Upper lobe of left lung (tissue), 6 donors: ENCODE data around the gene RNF150. TPM values are rescaled to one million over a fixed set of nuclear protein-coding genes. Genes with fewer than 3 reads are reported as not detected.
A peak's percentile ranks its signal among the peaks of the same experiment; 100 is the strongest.

Experiments used
- ATAC-seq, 2 donors: fragments of 200-7000 bp; cut with Tn5 transposase; one replicate each; pipeline ENCODE4 v1.9.1; 2022; ENCODE audit warnings: mild to moderate bottlenecking in 2 of 2, moderate library complexity in 2 of 2; ENCODE audit not compliant: low FRiP score in 2 of 2
- DNase-seq, 2 donors: peaks; one replicate each; pipeline ENCODE4 v3.0.0-alpha.2; 2019 to 2020
- H3K27ac ChIP-seq, 4 donors: fragments of 200-600 bp; sonication (generic); one replicate each; pipeline ENCODE4 v1.5.1; 2016 to 2019
- H3K27me3 ChIP-seq, 4 donors: fragments of 200-600 bp; sonication (generic); one replicate each; pipeline ENCODE4 v1.5.1; 2017 to 2019
- H3K36me3 ChIP-seq, 4 donors: fragments of 200-600 bp; sonication (generic); one replicate each; pipeline ENCODE4 v1.5.1; 2016 to 2019
- H3K4me1 ChIP-seq, 4 donors: fragments of 200-600 bp; sonication (generic); one replicate each; pipeline ENCODE4 v1.5.1; 2018 to 2019
- H3K4me3 ChIP-seq, 4 donors: fragments of 200-600 bp; sonication (generic); one replicate each; pipeline ENCODE4 v1.5.1; 2017 to 2019; ENCODE audit warnings: mild to moderate bottlenecking in 2 of 4, moderate library complexity in 1 of 4
- H3K9me3 ChIP-seq, 4 donors: fragments of 200-600 bp; sonication (generic); one replicate each; pipeline ENCODE4 v1.5.1; 2018 to 2019
- CTCF ChIP-seq, 6 experiments: fragments of 450-650 bp in 4 of 6; fragments of 200-600 bp in 2 of 6; sonication (generic) in 2 of 6; IDR thresholded peaks; one replicate each; pipeline ENCODE4 v1.5.1; 2016 to 2019; ENCODE audit warnings: antibody characterized with exemption in 6 of 6
- EP300 ChIP-seq, 4 donors: sonication (generic); formaldehyde crosslinking; IDR thresholded peaks; one replicate each; pipeline ENCODE4 v1.5.1; 2017; ENCODE audit warnings: antibody characterized with exemption in 4 of 4, control low read depth in 2 of 4
- POLR2A ChIP-seq, 4 donors: fragments of 450-650 bp; IDR thresholded peaks; one replicate each; pipeline ENCODE4 v1.5.1; 2016 to 2017; ENCODE audit warnings: antibody characterized with exemption in 4 of 4, mild to moderate bottlenecking in 2 of 4
- POLR2AphosphoS5 ChIP-seq, 2 donors: sonication (generic); formaldehyde crosslinking; IDR thresholded peaks; one replicate each; pipeline ENCODE4 v1.5.1; 2017; ENCODE audit warnings: antibody characterized with exemption in 2 of 2
- WGBS, 2 donors: methylation state at CpG; one replicate each; pipeline ENCODE4 v1.1.5; 2017 to 2018; 5-methylcytosine and 5-hydroxymethylcytosine counted together
- total RNA-seq, 6 donors: library from RNA; depleted of rRNA in 4 of 6; stranded (reverse); fragments of >200 nt in 4 of 6; gene quantifications; one replicate each; pipeline versions ENCODE4 v1.1.0 to v1.2.1, GENCODE V29; 2016 to 2021
- donor health status: DM: no; HTN: no; CAD: no; lungs with moderate emphysema.
- donor health status: DM: no; HTN: yes; CAD: no; lungs with severe emphysema.

Gene RNF150
- total RNA-seq, 6 donors from 2014 or later, result 0.46 to 2.1 (median 1.4) TPM

- no peak overlapping the region for H3K27ac ChIP-seq
- H3K4me3 ChIP-seq, result no peak overlapping the region
- peaks cover 0 to 6% (median 0%) of the 10 kb centered on the region in 4 donors for H3K4me1 ChIP-seq
- no peaks in the 10 kb centered on the region for H3K9me3 ChIP-seq
- no peak for DNase-seq
- no peaks in the 10 kb centered on the region for H3K27me3 ChIP-seq
- H3K36me3 ChIP-seq, result no peaks in the 10 kb centered on the region
- ATAC-seq, result peak in 1 of 2 donors; percentile 60
- TF ChIP-seq POLR2AphosphoS5 (IDR thresholded peaks at IDR 0.05) (no peak), EP300 (IDR thresholded peaks at IDR 0.05) (no peak), CTCF (IDR thresholded peaks at IDR 0.05) (peak in 4 of 6 experiments; percentile 29 to 44 (median 36)), POLR2A (IDR thresholded peaks at IDR 0.05) (no peak)
These were observed 24.9 kb upstream of the RNF150 start for GRCh38 chr4:141158219-141158618.

GRCh38 chr4:141155586-141155985, 22.3 kb upstream of the RNF150 start:
- TF ChIP-seq POLR2AphosphoS5 (IDR thresholded peaks at IDR 0.05) (no peak), CTCF (IDR thresholded peaks at IDR 0.05) (no peak), POLR2A (IDR thresholded peaks at IDR 0.05) (no peak), EP300 (IDR thresholded peaks at IDR 0.05) (no peak)

GRCh38 chr4:141154725-141155124, 21.5 kb upstream of the RNF150 start:
- Histone ChIP-seq H3K36me3 (no peaks in the 10 kb centered on the region), H3K27ac (no peak overlapping the region), H3K4me1 (peaks cover 0 to 6% (median 0%) of the 10 kb centered on the region in 4 donors), H3K4me3 (no peak overlapping the region), H3K9me3 (no peaks in the 10 kb centered on the region), H3K27me3 (no peaks in the 10 kb centered on the region)
- no peak for ATAC-seq
- 79 to 91% methylated on average over 3 of the region's 3 CpGs for WGBS, 2 donors
- no peak for DNase-seq
- TF ChIP-seq EP300 (IDR thresholded peaks at IDR 0.05) (no peak), CTCF (IDR thresholded peaks at IDR 0.05) (no peak), POLR2AphosphoS5 (IDR thresholded peaks at IDR 0.05) (no peak), POLR2A (IDR thresholded peaks at IDR 0.05) (no peak)

More at GRCh38 chr4:141155586-141155985, 22.3 kb upstream of the RNF150 start:
- Histone ChIP-seq H3K36me3 (no peaks in the 10 kb centered on the region), H3K27ac (no peak overlapping the region), H3K4me3 (no peak overlapping the region), H3K4me1 (peaks cover 0 to 6% (median 0%) of the 10 kb centered on the region in 4 donors), H3K27me3 (no peaks in the 10 kb centered on the region), H3K9me3 (no peaks in the 10 kb centered on the region)
- 78 to 82% methylated on average over 4 of the region's 4 CpGs for WGBS, 2 donors
- DNase-seq, result no peak
- no peak for ATAC-seq

- Histone ChIP-seq H3K4me1 (peaks cover 0 to 4% (median 0%) of the 10 kb centered on the region in 4 donors), H3K4me3 (no peak overlapping the region), H3K27me3 (no peaks in the 10 kb centered on the region), H3K27ac (no peak overlapping the region), H3K36me3 (no peaks in the 10 kb centered on the region), H3K9me3 (no peaks in the 10 kb centered on the region)
- WGBS, 2 donors, result 53 to 63% methylated on average over 4 of the region's 4 CpGs
- ATAC-seq, result no peak
- no peak for DNase-seq
- TF ChIP-seq POLR2AphosphoS5 (IDR thresholded peaks at IDR 0.05), result no peak
- no peak for TF ChIP-seq EP300 (IDR thresholded peaks at IDR 0.05)
- TF ChIP-seq POLR2A (IDR thresholded peaks at IDR 0.05), result no peak
- TF ChIP-seq CTCF (IDR thresholded peaks at IDR 0.05), result no peak
These were observed 20.7 kb upstream of the RNF150 start for GRCh38 chr4:141153751-141154510.

- ATAC-seq, result no peak
- 91 to 94% methylated on average over 2 of the region's 2 CpGs for WGBS, 2 donors
- Histone ChIP-seq H3K4me3 (no peak overlapping the region), H3K9me3 (no peaks in the 10 kb centered on the region), H3K27me3 (no peaks in the 10 kb centered on the region), H3K27ac (no peak overlapping the region), H3K4me1 (no peaks in the 10 kb centered on the region), H3K36me3 (no peaks in the 10 kb centered on the region)
- TF ChIP-seq POLR2AphosphoS5 (IDR thresholded peaks at IDR 0.05) (no peak), POLR2A (IDR thresholded peaks at IDR 0.05) (no peak), EP300 (IDR thresholded peaks at IDR 0.05) (no peak), CTCF (IDR thresholded peaks at IDR 0.05) (no peak)
- no peak for DNase-seq
These were observed 10.9 kb upstream of the RNF150 start for GRCh38 chr4:141144207-141144606.
